ENCODE data around the gene PARD6A. TPM values are rescaled to one million over a fixed set of nuclear protein-coding genes. Genes with fewer than 3 reads are reported as not detected.
A peak's percentile ranks its signal among the peaks of the same experiment; 100 is the strongest.

The PARD6A gene
- total and polyA plus RNA-seq, 7 donors: 4.2 to 16.6 (median 12.8) TPM

- no peaks in the 10 kb centered on the region for H3K36me3 ChIP-seq
- H3K9me3 ChIP-seq: no peaks in the 10 kb centered on the region
- intact Hi-C loops (cut with DNase I): no loop called here
- no peak overlapping the region for H3K27ac ChIP-seq
- DNase-seq: no peak
- no peak for TF ChIP-seq POLR2A (IDR thresholded peaks at IDR 0.05)
- TF ChIP-seq POLR2AphosphoS5 (IDR thresholded peaks at IDR 0.05): no peak
- TF ChIP-seq EP300 (IDR thresholded peaks at IDR 0.05): no peak
- no peak for TF ChIP-seq CTCF (IDR thresholded peaks at IDR 0.05)
- H3K27me3 ChIP-seq: no peaks in the 10 kb centered on the region
- H3K4me1 ChIP-seq: peaks cover 0 to 33% (median 29%) of the 10 kb centered on the region in 4 donors
- H3K4me3 ChIP-seq: no peak overlapping the region
- WGBS, 2 donors: 97 to 98% methylated on average over 7 of the region's 7 CpGs
These were observed 15.2 kb downstream of the PARD6A start for GRCh38 chr16:67675999-67676398.

- intact Hi-C loops (cut with DNase I): no loop called here
- peaks cover 0 to 33% (median 29%) of the 10 kb centered on the region in 4 donors for H3K4me1 ChIP-seq
- WGBS, 2 donors: 44 to 69% methylated on average over 4 of the region's 4 CpGs
- H3K27me3 ChIP-seq: no peaks in the 10 kb centered on the region
- H3K9me3 ChIP-seq: no peaks in the 10 kb centered on the region
- H3K4me3 ChIP-seq: no peak overlapping the region
- no peak for DNase-seq
- TF ChIP-seq POLR2A (IDR thresholded peaks at IDR 0.05): no peak
- TF ChIP-seq CTCF (IDR thresholded peaks at IDR 0.05): no peak
- no peak for TF ChIP-seq EP300 (IDR thresholded peaks at IDR 0.05)
- no peak for TF ChIP-seq POLR2AphosphoS5 (IDR thresholded peaks at IDR 0.05)
- H3K27ac ChIP-seq: no peak overlapping the region
- H3K36me3 ChIP-seq: no peaks in the 10 kb centered on the region
These were observed 15.8 kb downstream of the PARD6A start for GRCh38 chr16:67676516-67676915.

GRCh38 chr16:67676939-67677338 is 16.2 kb downstream of the PARD6A start:
- Histone ChIP-seq H3K36me3 (no peaks in the 10 kb centered on the region), H3K27ac (no peak overlapping the region), H3K27me3 (no peaks in the 10 kb centered on the region), H3K9me3 (no peaks in the 10 kb centered on the region), H3K4me1 (peaks cover 0 to 33% (median 29%) of the 10 kb centered on the region in 4 donors), H3K4me3 (no peak overlapping the region)
- DNase-seq: no peak
- TF ChIP-seq CTCF (IDR thresholded peaks at IDR 0.05): no peak
- no peak for TF ChIP-seq POLR2AphosphoS5 (IDR thresholded peaks at IDR 0.05)
- no peak for TF ChIP-seq POLR2A (IDR thresholded peaks at IDR 0.05)
- no peak for TF ChIP-seq EP300 (IDR thresholded peaks at IDR 0.05)
- intact Hi-C loops (cut with DNase I): no loop called here
- WGBS, 2 donors: 62 to 79% methylated on average over 8 of the region's 8 CpGs

GRCh38 chr16:67677712-67678111 is 17.0 kb downstream of the PARD6A start:
- H3K27me3 ChIP-seq: no peaks in the 10 kb centered on the region
- DNase-seq: no peak
- H3K9me3 ChIP-seq: no peaks in the 10 kb centered on the region
- intact Hi-C loops (cut with DNase I): no loop called here
- peaks cover 0 to 6% (median 0%) of the 10 kb centered on the region in 4 donors for H3K36me3 ChIP-seq
- TF ChIP-seq CTCF (IDR thresholded peaks at IDR 0.05): no peak
- TF ChIP-seq EP300 (IDR thresholded peaks at IDR 0.05): no peak
- no peak for TF ChIP-seq POLR2A (IDR thresholded peaks at IDR 0.05)
- H3K4me1 ChIP-seq: peaks cover 0 to 33% (median 29%) of the 10 kb centered on the region in 4 donors
- no peak overlapping the region for H3K4me3 ChIP-seq
- WGBS, 2 donors: 91 to 93% methylated on average over 1 of the region's 1 CpG
- H3K27ac ChIP-seq: peak overlapping the region in 1 of 4 donors; percentile 53
